DOHH2 (cell line): ENCODE results near the gene CNTD1.

Experiments
- EZH2phosphoT487 ChIP-seq: fragments of 200-600 bp; sonication (generic); IDR thresholded peaks from 2 replicates; pipeline ENCODE4 v1.6.1; 2017; ENCODE audit warnings: borderline replicate concordance, mild to moderate bottlenecking, antibody characterized with exemption, low read length, moderate library complexity, mixed read lengths
- TF ChIP-seq, protein P1 (sequence below): fragments of 200-600 bp; sonication (generic); IDR thresholded peaks from one replicate; pipeline ENCODE4 v1.5.1; 2014; ENCODE audit warnings: antibody characterized with exemption, mild to moderate bottlenecking, low read depth, low read length; ENCODE audit not compliant: poor library complexity, severe bottlenecking

DNA sequence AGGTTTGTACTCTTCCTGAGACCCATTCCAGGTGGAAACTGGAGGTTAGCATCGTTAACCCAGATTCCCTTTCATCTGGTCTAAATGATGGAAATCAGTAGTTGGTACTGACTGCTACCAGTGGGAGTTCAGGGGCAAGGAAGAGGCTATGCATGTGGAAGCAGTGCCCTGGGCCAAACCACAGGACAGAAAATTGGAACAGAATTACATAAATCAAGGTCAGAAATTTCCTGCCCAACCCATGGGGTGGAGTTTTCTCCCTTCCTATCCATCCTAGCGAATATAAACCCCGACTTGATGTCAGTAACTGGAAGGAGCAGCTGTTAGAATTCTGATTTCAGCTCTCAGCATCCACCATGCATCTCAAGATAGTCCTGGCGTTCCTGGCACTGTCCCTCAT lies 45.6 kb downstream of the CNTD1 start, which contains the start of gene AOC2:
- TF ChIP-seq, protein P1, sequence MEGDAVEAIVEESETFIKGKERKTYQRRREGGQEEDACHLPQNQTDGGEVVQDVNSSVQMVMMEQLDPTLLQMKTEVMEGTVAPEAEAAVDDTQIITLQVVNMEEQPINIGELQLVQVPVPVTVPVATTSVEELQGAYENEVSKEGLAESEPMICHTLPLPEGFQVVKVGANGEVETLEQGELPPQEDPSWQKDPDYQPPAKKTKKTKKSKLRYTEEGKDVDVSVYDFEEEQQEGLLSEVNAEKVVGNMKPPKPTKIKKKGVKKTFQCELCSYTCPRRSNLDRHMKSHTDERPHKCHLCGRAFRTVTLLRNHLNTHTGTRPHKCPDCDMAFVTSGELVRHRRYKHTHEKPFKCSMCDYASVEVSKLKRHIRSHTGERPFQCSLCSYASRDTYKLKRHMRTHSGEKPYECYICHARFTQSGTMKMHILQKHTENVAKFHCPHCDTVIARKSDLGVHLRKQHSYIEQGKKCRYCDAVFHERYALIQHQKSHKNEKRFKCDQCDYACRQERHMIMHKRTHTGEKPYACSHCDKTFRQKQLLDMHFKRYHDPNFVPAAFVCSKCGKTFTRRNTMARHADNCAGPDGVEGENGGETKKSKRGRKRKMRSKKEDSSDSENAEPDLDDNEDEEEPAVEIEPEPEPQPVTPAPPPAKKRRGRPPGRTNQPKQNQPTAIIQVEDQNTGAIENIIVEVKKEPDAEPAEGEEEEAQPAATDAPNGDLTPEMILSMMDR, result no peak
- TF ChIP-seq EZH2phosphoT487, result no peak
